H1 (cell line): Measurements from ENCODE around the gene IGSF9B. TPM values are rescaled to one million over a fixed set of nuclear protein-coding genes. Genes with fewer than 3 reads are reported as not detected.

Experiments used
- ASH2L ChIP-seq: fragments of 200-600, 300-600 bp; sonication (generic); IDR thresholded peaks from one replicate; pipeline ENCODE4 v1.7.1; 2017; ENCODE audit warnings: low read length
- CEBPB ChIP-seq: IDR thresholded peaks from 2 replicates; pipeline ENCODE4 v1.6.1; 2012; ENCODE audit warnings: low read depth, low read length
- CHD1 ChIP-seq: IDR thresholded peaks from 2 replicates; pipeline ENCODE4 v1.6.1; 2012; ENCODE audit warnings: low read depth, low read length, improper control_type of control experiment
- CHD2 ChIP-seq: IDR thresholded peaks from 2 replicates; pipeline ENCODE4 v1.6.1; 2012; ENCODE audit warnings: low read length, improper control_type of control experiment
- FOSL1 ChIP-seq: IDR thresholded peaks from 2 replicates; pipeline ENCODE4 v1.6.1; 2011; ENCODE audit warnings: mild to moderate bottlenecking, low read depth, low read length, moderate library complexity; ENCODE audit not compliant: insufficient read depth
- HDAC6 ChIP-seq: IDR thresholded peaks from one replicate; pipeline ENCODE4 v1.7.1; 2012; ENCODE audit warnings: low read depth, mild to moderate bottlenecking, inconsistent platforms, low read length, moderate library complexity
- KDM5A ChIP-seq: fragments of 200-600 bp; IDR thresholded peaks from 2 replicates; pipeline ENCODE4 v1.7.1; 2012; ENCODE audit warnings: mild to moderate bottlenecking, low read length, inconsistent platforms, mixed read lengths
- SAP30 ChIP-seq: fragments of 300-600 bp; sonication (generic); IDR thresholded peaks from 2 replicates; pipeline ENCODE4 v1.7.1; 2012; ENCODE audit warnings: low read length, moderate library complexity, mild to moderate bottlenecking, inconsistent platforms; ENCODE audit not compliant: insufficient read depth, insufficient replicate concordance
- SUZ12 ChIP-seq: fragments of 200-600 bp; sonication (generic); IDR thresholded peaks from 2 replicates; pipeline ENCODE4 v1.6.1; 2012; ENCODE audit warnings: mild to moderate bottlenecking, inconsistent platforms, low read length, moderate library complexity, mixed read lengths
- TEAD4 ChIP-seq: IDR thresholded peaks from 2 replicates; pipeline ENCODE4 v1.6.1; 2012; ENCODE audit warnings: low read depth, low read length, inconsistent platforms, mixed read lengths
- polyA plus RNA-seq, 7 experiments: library from polyadenylated mRNA; depleted of rRNA in 3 of 7; stranded (reverse) in 5 of 7; unstranded in 2 of 7; fragments of >200 nt in 5 of 7; fragments of 200-250 nt in 2 of 7; gene quantifications; 1 replicate in 5 of 7; 2 replicates in 1 of 7; 4 replicates in 1 of 7; pipeline versions ENCODE4 v1.2.1 to v1.2.3, GENCODE V29; 2011 to 2013; ENCODE audit warnings: missing spikeins in 2 of 7, mixed read lengths in 2 of 7
- total RNA-seq: library from RNA; stranded (reverse); fragmentation: NEBNext Ultra II Directional; extraction: Animal tissue kit (Norgen Biotek cat#: 25700); gene quantifications from 2 replicates; pipeline ENCODE4 v1.2.1, GENCODE V29; 2021

IGSF9B gene
- total and polyA plus RNA-seq, 2 of the 8 experiments (the other 6 are each of a cell fraction or from before 2014, with no cell fraction given): 16.5 to 49.2 TPM

GRCh38 chr11:133955081-133955891 is 1.5 kb downstream of the IGSF9B start (continued):
- TF ChIP-seq TEAD4 (no peak), CHD2 (no peak), SUZ12 (0 out of 2 replicates have a peak, but pooled peaks have one; percentile 8), CEBPB (no peak), FOSL1 (no peak), HDAC6 (no peak), KDM5A (no peak), SAP30 (no peak), CHD1 (peak; percentile 62; the same call in 1 of the 2 replicates), ASH2L (peak; percentile 2)
